ENCODE data around the gene CBARP. TPM values are rescaled to one million over a fixed set of nuclear protein-coding genes. Genes with fewer than 3 reads are reported as not detected.

Gene CBARP
- total and polyA plus RNA-seq, 2 of the 13 experiments (the other 11 are each of a cell fraction or from before 2014, with no cell fraction given): 1.2 to 1.4 TPM

DNA sequence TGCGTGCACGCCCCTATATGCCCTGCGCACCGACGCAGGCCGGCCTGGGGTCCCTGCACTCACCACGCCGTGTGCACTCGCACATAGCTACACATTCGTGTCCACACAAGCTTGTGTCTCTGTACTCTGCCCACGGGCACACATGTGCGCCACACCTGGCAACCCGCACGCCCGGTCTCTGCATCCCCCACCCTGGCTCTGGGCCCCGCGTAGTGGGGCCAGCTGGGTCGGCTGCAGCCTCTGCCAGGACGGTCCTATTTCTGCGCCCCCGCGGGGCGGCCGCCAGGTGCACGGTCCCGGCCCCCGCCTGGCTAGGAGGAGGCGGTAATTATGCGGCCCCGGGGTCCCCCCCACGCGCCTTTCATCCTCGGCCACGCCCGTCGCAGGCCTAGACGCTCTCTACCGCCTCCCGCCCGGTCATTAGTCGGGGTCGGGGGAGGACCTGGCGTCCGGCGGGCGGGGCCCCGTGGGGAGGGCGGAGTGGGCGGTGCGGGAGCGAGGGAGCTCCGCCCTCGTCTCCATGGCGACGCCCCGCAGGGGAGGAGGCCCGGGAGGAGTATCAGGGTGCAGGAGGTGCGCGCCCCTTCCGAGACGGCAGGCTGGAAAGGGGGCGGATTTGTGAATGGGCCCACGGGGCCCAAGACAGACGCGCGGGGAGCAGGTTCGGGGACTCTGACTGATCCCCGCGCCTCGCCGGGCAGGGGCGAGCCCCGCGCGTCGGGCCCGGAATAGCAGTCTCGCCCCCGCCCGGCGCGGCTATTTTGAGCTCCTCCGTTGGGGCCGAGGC lies 28.5 kb upstream of the CBARP start (continued):
- TF ChIP-seq, protein P1, sequence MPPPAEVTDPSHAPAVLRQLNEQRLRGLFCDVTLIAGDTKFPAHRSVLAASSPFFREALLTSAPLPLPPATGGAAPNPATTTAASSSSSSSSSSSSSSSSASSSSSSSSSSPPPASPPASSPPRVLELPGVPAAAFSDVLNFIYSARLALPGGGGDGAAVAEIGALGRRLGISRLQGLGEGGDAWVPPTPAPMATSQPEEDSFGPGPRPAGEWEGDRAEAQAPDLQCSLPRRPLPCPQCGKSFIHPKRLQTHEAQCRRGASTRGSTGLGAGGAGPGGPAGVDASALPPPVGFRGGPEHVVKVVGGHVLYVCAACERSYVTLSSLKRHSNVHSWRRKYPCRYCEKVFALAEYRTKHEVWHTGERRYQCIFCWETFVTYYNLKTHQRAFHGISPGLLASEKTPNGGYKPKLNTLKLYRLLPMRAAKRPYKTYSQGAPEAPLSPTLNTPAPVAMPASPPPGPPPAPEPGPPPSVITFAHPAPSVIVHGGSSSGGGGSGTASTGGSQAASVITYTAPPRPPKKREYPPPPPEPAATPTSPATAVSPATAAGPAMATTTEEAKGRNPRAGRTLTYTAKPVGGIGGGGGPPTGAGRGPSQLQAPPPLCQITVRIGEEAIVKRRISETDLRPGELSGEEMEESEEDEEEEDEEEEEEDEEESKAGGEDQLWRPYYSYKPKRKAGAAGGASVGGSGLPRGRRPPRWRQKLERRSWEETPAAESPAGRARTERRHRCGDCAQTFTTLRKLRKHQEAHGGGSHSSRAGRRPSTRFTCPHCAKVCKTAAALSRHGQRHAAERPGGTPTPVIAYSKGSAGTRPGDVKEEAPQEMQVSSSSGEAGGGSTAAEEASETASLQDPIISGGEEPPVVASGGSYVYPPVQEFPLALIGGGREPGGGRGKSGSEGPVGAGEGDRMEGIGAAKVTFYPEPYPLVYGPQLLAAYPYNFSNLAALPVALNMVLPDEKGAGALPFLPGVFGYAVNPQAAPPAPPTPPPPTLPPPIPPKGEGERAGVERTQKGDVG (CRISPR knock-in tag; IDR thresholded peaks at IDR 0.05; ENCODE audit: borderline replicate concordance): no peak
- TF ChIP-seq PHF20 (CRISPR knock-in tag; IDR thresholded peaks at IDR 0.05) (no peak), SRSF1 (optimal IDR thresholded peaks at IDR 0.05; ENCODE audit: low read depth, low read length) (no peak), ZNF768 (CRISPR knock-in tag; IDR thresholded peaks at IDR 0.05) (peak; percentile 56; the same call in 1 of the 2 replicates), ZSCAN25 (CRISPR knock-in tag; IDR thresholded peaks at IDR 0.05) (no peak), ZNF841 (CRISPR knock-in tag; IDR thresholded peaks at IDR 0.05; ENCODE audit: borderline replicate concordance) (no peak), ZNF839 (CRISPR knock-in tag; IDR thresholded peaks at IDR 0.05; ENCODE audit: borderline replicate concordance) (no peak), ZNF335 (CRISPR knock-in tag; IDR thresholded peaks at IDR 0.05) (peak; percentile 60; the same call in 1 of the 2 replicates), TOPORS (CRISPR knock-in tag; IDR thresholded peaks at IDR 0.05) (0 out of 2 replicates have a peak, but pooled peaks have one; percentile 15), ZNF432 (CRISPR knock-in tag; IDR thresholded peaks at IDR 0.05; ENCODE audit: borderline replicate concordance) (no peak), ZMYM3 (CRISPR knock-in tag; IDR thresholded peaks at IDR 0.05) (no peak), RBAK (CRISPR knock-in tag; IDR thresholded peaks at IDR 0.05) (no peak), ZNF589 (CRISPR knock-in tag; conservative IDR thresholded peaks at IDR 0.05) (peak; percentile 80; the same call in 1 of the 2 replicates), ZNF180 (CRISPR knock-in tag; IDR thresholded peaks at IDR 0.05; ENCODE audit: borderline replicate concordance, low read depth) (no peak), CHCHD3 (CRISPR knock-in tag; IDR thresholded peaks at IDR 0.05) (0 out of 2 replicates have a peak, but pooled peaks have one; percentile 4), ZNF761 (CRISPR knock-in tag; conservative IDR thresholded peaks at IDR 0.05) (no peak), ZSCAN22 (CRISPR knock-in tag; IDR thresholded peaks at IDR 0.05) (no peak)
- TF ChIP-seq, protein P2, sequence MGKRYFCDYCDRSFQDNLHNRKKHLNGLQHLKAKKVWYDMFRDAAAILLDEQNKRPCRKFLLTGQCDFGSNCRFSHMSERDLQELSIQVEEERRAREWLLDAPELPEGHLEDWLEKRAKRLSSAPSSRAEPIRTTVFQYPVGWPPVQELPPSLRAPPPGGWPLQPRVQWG (CRISPR knock-in tag; IDR thresholded peaks at IDR 0.05; ENCODE audit: borderline replicate concordance, low read depth): no peak
- TF ChIP-seq, protein P3, sequence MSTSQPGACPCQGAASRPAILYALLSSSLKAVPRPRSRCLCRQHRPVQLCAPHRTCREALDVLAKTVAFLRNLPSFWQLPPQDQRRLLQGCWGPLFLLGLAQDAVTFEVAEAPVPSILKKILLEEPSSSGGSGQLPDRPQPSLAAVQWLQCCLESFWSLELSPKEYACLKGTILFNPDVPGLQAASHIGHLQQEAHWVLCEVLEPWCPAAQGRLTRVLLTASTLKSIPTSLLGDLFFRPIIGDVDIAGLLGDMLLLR (CRISPR knock-in tag; IDR thresholded peaks at IDR 0.05): no peak; the same call in 1 of the 2 replicates
- TF ChIP-seq, protein P4, sequence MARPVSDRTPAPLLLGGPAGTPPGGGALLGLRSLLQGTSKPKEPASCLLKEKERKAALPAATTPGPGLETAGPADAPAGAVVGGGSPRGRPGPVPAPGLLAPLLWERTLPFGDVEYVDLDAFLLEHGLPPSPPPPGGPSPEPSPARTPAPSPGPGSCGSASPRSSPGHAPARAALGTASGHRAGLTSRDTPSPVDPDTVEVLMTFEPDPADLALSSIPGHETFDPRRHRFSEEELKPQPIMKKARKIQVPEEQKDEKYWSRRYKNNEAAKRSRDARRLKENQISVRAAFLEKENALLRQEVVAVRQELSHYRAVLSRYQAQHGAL (CRISPR knock-in tag; IDR thresholded peaks at IDR 0.05; ENCODE audit: not compliant biosample characterization): no peak
- TF ChIP-seq, protein P5, sequence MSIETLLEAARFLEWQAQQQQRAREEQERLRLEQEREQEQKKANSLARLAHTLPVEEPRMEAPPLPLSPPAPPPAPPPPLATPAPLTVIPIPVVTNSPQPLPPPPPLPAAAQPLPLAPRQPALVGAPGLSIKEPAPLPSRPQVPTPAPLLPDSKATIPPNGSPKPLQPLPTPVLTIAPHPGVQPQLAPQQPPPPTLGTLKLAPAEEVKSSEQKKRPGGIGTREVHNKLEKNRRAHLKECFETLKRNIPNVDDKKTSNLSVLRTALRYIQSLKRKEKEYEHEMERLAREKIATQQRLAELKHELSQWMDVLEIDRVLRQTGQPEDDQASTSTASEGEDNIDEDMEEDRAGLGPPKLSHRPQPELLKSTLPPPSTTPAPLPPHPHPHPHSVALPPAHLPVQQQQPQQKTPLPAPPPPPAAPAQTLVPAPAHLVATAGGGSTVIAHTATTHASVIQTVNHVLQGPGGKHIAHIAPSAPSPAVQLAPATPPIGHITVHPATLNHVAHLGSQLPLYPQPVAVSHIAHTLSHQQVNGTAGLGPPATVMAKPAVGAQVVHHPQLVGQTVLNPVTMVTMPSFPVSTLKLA (IDR thresholded peaks at IDR 0.05): peak; percentile 12; the same call in 1 of the 2 replicates
